NCI-H2171 (cell line): ENCODE data around the gene IDH1.
A peak's percentile ranks its signal among the peaks of the same experiment; 100 is the strongest.
"Not testable (repeated sequence)": the region's sequence is repeated elsewhere in the genome, so short reads cannot be mapped to it uniquely, and the experiment has no call there.

Experiments
- DNase-seq: peaks from one replicate; lab custom pipeline; 2025; lab: John Stamatoyannopoulos, UW

IDH1 gene

DNA sequence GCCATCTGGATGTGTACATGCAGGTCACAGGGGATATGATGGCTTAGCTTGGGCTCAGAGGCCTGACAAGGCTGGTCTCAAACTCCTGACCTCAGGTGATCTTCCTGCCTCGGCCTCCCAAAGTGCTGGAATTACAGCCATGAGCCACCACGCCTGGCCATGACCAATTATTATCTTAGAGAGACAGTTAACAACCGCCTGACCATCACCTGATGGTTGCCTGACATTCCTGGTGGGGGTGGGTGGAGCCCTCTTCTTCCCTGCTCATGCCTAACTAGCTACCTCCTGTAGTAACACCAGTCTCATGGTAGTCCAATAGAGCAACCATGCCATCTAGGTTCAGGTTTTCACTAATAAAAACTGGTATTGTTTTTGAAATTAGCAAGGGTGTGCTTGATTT is 33.0 kb downstream of the IDH1 start:
- not testable (repeated sequence) for DNase-seq

- peak; percentile 57 for DNase-seq
These were observed 44.0 kb downstream of the IDH1 start for GRCh38 chr2:208210688-208211451.

DNA sequence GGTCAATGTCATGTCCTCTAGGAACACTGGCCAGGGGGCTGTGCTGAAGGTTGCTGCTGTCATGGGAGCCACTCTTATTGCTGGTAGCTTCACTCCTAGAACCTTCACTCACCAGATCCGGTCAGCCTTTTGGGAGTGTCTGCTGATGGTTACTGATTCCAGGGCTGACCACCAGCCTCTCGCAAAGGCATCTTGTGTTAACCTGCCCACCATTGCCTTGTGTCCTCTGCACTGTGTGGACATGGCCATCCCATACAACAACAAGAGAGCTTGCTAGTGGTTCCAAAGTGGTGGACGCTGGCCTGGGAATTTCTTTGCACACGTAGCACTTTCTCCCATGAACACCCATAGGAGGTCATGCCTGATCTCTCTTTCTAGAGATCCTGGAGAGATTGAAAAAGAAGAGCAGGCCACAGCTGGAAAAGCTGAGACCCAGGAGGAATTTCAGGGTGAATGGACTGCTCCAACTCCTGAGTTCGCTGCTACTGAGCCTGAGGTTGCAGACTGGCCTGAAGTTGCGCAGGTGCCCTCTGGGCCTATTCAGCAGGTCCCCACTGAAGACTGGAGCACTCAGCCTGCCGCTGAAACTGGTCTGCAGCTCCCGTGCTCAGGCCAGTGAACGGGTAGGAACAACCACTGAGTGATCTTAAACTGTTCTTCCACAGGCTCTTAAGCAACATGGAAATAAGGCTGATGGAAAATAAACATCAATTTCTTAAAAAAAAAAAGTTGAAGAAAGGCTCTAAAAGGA is 46.4 kb downstream of the IDH1 start:
- DNase-seq = no peak

- DNase-seq = no peak
These were observed 47.1 kb downstream of the IDH1 start for GRCh38 chr2:208207769-208208168.

- no peak for DNase-seq
These were observed 50.7 kb downstream of the IDH1 start for GRCh38 chr2:208204166-208204565.

DNA sequence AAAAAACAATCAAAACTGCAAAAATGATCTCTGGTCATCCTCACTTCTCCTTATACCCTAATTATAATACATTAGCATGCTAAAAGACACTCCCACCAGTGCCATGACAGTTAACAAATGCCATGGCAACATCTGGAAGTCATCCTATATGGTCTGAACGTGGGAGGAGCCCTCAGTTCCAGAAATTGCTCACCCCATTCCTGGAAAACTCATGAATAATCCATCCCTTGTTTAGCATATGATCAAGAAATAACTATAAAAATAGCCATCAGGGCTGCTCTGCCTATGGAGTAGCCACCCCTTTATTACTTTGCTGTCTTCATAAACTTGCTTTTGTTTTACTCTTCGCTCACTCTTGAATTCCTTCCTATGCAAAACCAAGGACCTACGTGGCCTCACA is 59.3 kb downstream of the IDH1 start:
- DNase-seq = no peak

DNA sequence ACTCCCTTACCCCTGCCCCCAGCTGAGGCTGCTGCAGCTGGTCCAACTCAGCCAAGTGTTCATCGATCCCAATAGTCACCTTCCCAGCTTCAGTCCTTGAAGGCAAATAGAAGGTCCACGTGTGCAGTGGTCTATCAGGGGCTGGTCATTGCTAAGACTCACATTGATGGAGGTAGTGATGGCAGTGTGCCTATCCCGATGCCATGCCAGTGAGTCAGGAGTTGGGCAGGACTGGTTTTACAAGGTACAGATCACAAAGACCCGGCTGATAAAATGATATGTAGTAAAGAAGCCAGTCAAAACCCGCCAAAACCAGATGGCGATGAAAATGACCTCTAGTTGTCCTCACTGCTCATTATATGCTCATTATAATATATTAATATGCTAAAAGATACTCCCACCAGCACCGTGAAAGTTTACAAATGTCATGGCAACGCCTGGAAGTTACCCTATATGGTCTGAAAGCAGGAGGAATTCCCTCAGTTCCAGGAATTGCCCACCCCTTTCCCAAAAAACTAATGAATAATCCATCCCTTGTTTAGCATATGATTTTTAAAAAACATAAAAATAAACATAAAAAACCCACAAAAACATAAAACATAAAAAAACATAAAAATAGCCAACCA is 62.1 kb downstream of the IDH1 start:
- DNase-seq = no peak

DNA sequence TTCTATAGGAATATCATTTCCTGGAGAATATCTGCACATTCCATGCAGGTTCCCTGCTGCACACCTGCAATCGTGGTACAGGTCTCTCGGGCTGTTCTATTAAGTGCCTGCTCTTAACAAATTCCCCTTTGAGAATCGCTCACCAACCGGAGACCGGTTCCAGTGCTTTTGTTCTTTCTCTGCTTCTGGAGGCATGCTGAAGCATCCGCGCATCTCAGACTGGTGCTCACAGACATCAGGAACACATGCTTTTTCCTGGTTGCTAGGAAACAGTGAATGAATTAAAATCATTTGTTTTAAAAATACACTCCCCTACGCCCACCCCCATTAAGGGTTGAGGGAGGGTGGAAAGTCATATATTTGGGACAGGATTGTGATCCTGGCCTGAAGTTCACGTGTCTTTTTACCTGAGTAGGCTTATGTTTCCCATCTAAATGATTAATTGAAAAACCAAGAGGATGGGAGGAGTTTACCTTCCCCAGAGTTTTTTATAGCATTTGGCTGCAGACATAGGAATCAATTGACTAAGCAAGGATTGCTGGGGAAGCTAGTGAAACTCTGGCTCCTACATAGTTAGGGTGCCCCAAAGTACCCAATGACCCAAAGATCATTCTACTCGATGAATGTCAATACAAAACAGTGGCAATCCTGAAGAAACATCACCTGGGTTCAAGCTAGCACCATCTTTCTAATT is 64.9 kb downstream of the IDH1 start, which contains the start of gene C2orf80:
TSS of gene C2orf80 (minus strand) at position 221 of the 694 bp plus-strand sequence. CDS start 3,044 bp downstream, outside the sequence.
- DNase-seq = no peak

- DNase-seq = no peak
These were observed 65.6 kb downstream of the IDH1 start for GRCh38 chr2:208189069-208189809.

DNA sequence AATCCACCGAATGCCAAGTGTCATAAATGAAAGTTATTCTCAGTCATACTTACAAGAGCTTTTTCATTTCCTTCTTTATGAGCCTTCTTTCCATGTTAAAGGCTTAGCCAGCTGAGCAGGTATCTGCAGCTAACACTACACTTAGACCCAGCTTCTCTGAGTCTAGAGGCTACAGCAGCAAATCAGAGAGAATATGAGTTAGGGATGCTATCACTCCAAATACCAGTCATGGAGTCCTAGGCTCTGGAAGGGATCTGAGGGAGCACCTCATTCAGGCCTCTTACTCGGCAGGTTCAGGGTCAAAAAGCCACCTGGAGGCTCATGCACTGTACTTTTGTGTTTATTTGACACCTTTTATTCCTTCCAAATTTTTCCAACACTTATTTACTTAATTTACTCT is 68.0 kb downstream of the IDH1 start:
- DNase-seq = no peak

- DNase-seq = no peak
These were observed 68.4 kb downstream of the IDH1 start for GRCh38 chr2:208186465-208186864.
